Mesothelial cell of epicardium (in vitro differentiated cells): ENCODE measurements around the gene PIP5K1C. TPM values are rescaled to one million over a fixed set of nuclear protein-coding genes. Genes with fewer than 3 reads are reported as not detected.

Experiments used
- DNase-seq, 2 experiments: peaks; one replicate each; pipeline ENCODE4 v3.0.0; 2021; ENCODE audit warnings: low spot score in 2 of 2; ENCODE audit not compliant: unreplicated experiment in 2 of 2
- H3K27ac Mint-ChIP-seq: 2 replicates; pipeline ENCODE4 v1.8.0; 2021; ENCODE audit warnings: mixed read lengths
- H3K27me3 Mint-ChIP-seq: 2 replicates; pipeline ENCODE4 v1.8.0; 2021; ENCODE audit warnings: low read depth, mixed read lengths
- H3K36me3 Mint-ChIP-seq: 2 replicates; pipeline ENCODE4 v1.8.0; 2021; ENCODE audit warnings: mixed read lengths
- H3K4me1 Mint-ChIP-seq: 2 replicates; pipeline ENCODE4 v1.8.0; 2021; ENCODE audit warnings: mixed read lengths
- H3K4me3 Mint-ChIP-seq: 2 replicates; pipeline ENCODE4 v1.8.0; 2021; ENCODE audit warnings: mild to moderate bottlenecking, moderate library complexity, mixed read lengths
- H3K9me3 Mint-ChIP-seq: 2 replicates; pipeline ENCODE4 v1.8.0; 2021; ENCODE audit warnings: mixed read lengths
- CTCF ChIP-seq: fragments of 200-600 bp; sonication (generic); IDR thresholded peaks from one replicate; pipeline ENCODE4 v1.5.0; 2021; ENCODE audit warnings: antibody characterized with exemption; ENCODE audit not compliant: unreplicated experiment
- total RNA-seq: library from RNA; stranded (reverse); gene quantifications from 3 replicates; pipeline ENCODE4 v1.2.1, GENCODE V29; 2021

PIP5K1C gene
- total RNA-seq, 1 donor from 2014 or later, result 45.7 TPM

- peaks cover 20% of the 10 kb centered on the region for H3K36me3 Mint-ChIP-seq
- DNase-seq, result peak; percentile 63 to 86
- H3K27ac Mint-ChIP-seq, result no peak overlapping the region
- TF ChIP-seq CTCF, result peak; percentile 99
- no peaks in the 10 kb centered on the region for H3K27me3 Mint-ChIP-seq
- H3K4me3 Mint-ChIP-seq, result no peak overlapping the region
- peaks cover 14% of the 10 kb centered on the region for H3K4me1 Mint-ChIP-seq
- H3K9me3 Mint-ChIP-seq, result no peaks in the 10 kb centered on the region
These were observed 34.4 kb downstream of the PIP5K1C start for GRCh38 chr19:3665681-3666544.

- H3K36me3 Mint-ChIP-seq, result peaks cover 26% of the 10 kb centered on the region
These were observed 35.2 kb downstream of the PIP5K1C start for GRCh38 chr19:3664879-3665642.

GRCh38 chr19:3663838-3664237 lies 36.4 kb downstream of the PIP5K1C start:
- H3K27me3 Mint-ChIP-seq, result no peaks in the 10 kb centered on the region
- TF ChIP-seq CTCF, result no peak
- peaks cover 26% of the 10 kb centered on the region for H3K36me3 Mint-ChIP-seq
- no peak for DNase-seq
- H3K27ac Mint-ChIP-seq, result no peak overlapping the region
- no peak overlapping the region for H3K4me3 Mint-ChIP-seq
- H3K9me3 Mint-ChIP-seq, result no peaks in the 10 kb centered on the region
- peaks cover 7% of the 10 kb centered on the region for H3K4me1 Mint-ChIP-seq

More at GRCh38 chr19:3664879-3665642, 35.2 kb downstream of the PIP5K1C start:
- Mint-ChIP-seq H3K9me3 (no peaks in the 10 kb centered on the region), H3K4me1 (peaks cover 9% of the 10 kb centered on the region), H3K27me3 (no peaks in the 10 kb centered on the region), H3K27ac (no peak overlapping the region), H3K4me3 (no peak overlapping the region)
- DNase-seq, result no peak
- TF ChIP-seq CTCF, result no peak

GRCh38 chr19:3661284-3662238 lies 38.7 kb downstream of the PIP5K1C start:
- no peak for DNase-seq
- H3K4me1 Mint-ChIP-seq, result no peaks in the 10 kb centered on the region
- peaks cover 35% of the 10 kb centered on the region for H3K36me3 Mint-ChIP-seq
- H3K4me3 Mint-ChIP-seq, result no peak overlapping the region
- no peak for TF ChIP-seq CTCF
- no peaks in the 10 kb centered on the region for H3K27me3 Mint-ChIP-seq
- H3K27ac Mint-ChIP-seq, result no peak overlapping the region
- H3K9me3 Mint-ChIP-seq, result no peaks in the 10 kb centered on the region
